Stimulated activated CD4-positive, alpha-beta T cell treated with anti-CD3 and anti-CD28 coated beads, Interleukin-4, amount 100 ng/mL, for 24 hours (primary cell): ENCODE data around the gene C19orf53.
"Not testable (repeated sequence)": the region's sequence is repeated elsewhere in the genome, so short reads cannot be mapped to it uniquely, and the experiment has no call there.

Source experiments
- DNase-seq: peaks from one replicate; pipeline ENCODE4 v3.0.0-alpha.2; 2020

C19orf53 gene

DNA sequence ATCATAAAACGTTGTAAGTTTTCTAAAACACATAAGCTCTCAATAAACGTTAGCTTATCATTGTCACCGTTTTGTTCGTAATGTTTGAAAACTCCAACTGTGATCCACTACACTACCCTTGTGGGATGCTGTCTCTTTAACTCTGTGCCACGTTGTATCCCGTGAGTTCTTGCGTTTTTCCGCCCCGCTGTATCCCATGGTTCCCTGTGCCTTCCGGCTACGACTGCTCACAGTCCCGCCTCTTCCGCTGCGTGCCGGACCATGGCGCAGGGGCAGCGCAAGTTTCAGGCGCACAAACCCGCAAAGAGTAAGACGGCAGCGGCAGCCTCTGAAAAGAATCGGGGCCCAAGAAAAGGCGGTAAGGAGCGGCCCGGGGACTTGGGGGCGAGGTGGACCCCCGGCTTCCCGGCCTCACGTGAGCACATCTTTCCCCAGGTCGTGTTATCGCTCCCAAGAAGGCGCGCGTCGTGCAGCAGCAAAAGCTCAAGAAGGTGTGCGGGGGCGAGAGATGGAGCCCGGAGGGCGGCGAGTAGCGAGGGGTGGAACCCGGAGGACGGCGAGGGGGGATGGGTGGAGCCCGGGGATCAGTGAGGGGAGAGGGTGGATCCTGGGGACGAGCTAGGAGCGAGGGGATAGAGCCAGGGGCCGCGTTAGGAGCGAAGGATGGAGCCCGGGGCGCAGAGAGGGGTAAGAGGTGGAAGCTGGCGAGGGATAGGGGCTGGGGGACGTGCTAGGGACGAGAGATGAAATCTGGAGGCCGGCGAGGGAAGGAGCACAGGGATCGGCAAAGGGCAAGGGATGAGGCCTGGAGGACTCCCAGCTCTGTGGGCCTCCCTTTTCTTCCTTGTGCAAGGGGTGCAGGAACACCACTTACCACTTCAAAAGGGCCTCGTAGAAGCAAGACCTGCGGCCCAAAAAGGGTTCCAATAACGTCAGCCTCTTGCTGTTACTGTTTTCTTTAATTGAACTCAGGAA is at the start of gene C19orf53:
Gene C19orf53 (plus strand): TSS at position 240 of the 975 bp plus-strand sequence. CDS start 22 bp downstream, at position 262.
- peak; percentile 91 for DNase-seq

DNA sequence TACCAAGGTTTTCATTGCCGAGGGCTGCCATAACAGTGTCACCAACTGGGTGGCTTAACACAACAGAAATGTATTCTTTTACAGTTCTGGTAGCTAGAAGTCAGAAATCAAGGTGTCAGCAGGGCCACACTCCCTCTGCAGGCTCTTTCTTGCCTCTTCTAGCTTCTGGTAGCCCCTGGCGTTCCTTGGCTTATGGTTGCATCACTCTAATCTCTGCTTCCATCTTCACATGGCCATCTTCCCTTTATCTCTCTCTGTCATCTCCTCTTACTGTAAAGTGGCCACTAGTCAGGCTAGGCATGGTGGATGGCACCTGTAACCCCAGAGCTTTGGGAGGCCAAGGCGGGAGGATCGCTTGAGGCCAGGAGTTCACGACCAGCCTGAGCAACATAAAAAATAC is 47.9 kb upstream of the C19orf53 start:
- no peak for DNase-seq

DNA sequence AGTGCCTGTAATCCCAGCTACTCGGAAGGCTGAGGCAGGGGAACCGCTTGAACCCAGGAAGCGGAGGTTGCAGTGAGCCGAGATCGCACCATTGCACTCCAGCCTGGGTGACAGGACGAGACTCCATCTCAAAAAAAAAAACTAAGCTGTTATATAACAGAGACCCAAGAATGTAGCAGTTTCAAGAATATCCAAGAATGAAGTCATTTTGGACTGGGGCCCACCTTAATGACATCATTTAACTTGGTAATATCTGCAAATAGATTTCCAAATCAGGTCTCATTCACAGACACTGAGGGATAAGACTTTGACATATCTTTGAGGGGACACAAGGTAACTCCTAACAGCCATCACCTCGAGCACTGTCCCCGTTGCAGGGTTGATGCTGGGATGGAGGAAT is 46.5 kb upstream of the C19orf53 start:
- DNase-seq: no peak

DNA sequence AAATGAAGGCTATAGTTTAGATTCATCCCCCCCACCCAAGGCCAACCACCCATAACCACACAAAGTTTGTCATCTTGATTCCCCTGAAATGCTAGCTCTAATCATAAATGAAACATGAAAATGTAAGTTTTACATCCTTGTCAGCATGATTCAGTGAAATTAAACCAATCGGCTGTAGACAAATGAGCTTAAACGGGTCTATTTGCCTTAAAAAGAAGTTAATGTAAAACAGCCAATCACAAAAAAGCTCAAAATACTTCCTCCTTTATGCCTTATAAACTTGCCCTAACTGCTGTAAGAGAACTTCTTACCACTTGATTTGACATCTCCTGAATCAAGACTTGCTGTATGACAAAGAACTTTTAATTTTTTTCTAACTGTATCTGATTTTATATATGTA is 44.4 kb upstream of the C19orf53 start:
- DNase-seq: no peak

DNA sequence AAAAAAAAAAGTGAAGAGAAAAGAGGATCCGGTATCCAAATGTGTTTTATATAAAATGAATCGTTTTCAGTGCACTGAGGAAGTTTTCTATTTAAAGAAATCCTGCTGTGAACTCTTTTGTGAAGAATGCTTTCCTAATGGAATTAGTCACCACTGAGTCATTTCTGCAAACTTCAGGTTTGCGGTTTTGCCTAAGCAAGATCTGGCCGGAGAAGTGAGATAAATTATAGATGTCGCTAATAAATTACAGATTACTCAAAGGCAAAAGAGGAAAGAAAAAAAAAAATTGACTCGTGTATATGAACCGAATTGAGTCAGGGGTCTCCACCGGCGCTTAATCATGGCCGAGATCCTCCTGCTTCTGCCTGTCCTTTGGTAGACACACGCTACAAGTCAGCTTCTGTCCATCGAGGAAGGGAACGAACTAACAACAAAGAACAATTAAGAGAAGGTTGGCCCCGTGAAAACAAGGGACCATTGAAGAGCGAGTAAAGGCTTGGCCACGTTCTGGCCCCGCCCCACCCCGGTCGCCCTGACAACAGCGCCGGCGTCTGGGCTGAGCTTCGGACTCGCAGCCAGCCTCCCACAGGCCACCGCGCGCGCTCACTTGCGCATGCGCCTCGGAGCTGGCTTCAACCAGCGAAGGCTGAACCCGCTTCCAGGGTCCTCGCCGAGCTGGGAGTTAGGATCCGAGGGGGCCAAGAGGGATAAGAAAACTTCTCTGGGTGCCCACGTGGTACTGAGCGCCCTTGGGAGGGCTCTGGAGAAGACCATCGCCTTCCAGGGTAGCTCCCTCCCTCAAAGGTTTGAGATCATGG is 42.9 kb upstream of the C19orf53 start:
- DNase-seq: peak; percentile 94

DNA sequence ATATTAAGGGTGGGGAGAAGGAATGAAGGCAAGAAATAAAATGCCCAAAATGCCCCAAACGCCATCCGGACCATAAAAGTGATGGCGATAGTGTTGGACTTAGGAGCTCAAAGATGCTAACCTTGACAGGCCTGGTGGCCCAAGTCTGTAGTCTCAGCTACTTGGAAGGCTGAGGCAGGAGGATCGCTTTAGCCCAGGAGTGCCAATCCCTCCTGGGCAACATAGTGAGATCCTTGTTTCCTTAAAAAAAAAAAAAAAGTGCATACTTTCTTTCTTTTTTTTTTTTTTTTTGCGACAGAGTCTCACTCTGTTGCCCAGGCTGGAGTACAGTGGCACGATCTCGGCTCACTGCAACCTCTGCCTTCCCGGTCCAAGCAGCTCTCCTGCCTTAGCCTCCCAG is 41.9 kb upstream of the C19orf53 start:
- DNase-seq: no peak

DNA sequence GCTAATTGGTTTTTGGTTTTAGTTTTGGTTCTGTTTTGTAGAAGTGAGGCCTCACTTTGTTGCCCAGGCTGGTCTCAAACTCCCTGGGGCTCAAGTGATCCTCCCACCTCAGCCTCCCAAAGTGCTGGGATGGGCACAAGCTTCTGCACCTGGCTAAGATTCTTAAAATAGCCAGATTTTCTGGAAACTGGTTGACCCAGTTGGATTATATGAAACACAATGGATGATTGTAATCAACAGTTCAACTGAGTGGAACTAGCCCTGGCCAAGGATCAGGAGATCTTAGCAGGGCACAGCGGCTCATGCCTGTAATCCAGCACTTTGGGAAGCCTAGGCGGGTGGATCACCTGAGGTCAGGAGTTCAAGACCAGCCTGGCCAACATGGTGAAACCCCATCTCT is 39.5 kb upstream of the C19orf53 start:
- no peak for DNase-seq

DNA sequence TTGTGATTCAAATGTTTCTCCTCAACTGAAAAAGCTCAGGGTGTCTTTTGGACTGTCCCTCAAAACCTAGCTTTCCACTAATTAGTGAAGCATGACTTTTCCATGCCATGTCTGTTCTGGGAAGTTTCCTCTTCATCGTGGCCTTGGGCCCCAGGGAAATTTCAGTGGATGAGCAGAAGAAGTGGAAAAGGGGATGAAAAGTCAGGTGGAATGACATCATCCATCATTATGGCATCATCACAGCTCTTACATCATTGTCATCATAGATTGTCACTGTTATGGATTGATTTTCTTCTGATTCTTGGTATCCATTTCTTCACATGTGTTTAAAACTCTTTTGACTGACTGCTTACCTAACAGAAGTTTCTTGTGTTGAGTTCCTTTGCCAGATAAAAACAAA is 36.2 kb upstream of the C19orf53 start:
- DNase-seq: no peak

DNA sequence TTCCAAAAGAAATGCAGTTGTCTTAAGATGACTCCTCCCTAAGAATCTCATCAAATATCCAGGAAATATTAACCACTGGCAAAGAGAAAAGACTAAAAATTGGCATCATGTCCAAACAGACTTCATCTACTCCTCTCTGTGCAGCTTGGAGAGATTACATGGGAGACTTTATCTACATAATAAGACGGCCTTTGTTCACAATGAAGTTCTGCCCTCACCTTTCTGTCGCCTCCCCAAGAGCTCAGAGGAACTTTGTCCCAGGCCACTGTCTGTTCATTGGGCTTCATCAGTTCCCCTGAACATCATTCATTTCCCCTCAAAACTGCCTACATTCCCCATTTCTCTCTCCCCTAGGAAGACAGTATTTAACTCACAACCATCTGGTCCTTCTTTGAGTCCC is 32.4 kb upstream of the C19orf53 start:
- DNase-seq: no peak

DNA sequence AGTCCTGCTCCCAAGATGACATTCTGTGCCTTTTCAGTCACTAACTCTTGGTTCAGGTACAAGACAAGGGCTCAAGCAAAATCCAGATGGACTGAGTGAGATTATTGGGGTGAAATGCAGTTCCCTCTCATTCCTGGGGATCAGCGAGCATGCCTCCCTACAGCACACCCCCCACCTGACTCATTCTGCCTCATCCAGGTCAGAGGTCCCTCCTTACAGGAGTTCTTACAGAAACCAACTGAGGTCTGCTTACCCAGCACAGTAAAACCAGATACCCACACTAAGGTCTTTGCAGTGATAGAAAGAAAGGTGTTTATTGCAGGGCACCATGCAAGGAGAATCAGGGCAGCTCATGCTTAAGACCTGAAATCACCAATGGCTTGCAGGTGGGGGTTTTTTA is 31.5 kb upstream of the C19orf53 start:
- DNase-seq: no peak

DNA sequence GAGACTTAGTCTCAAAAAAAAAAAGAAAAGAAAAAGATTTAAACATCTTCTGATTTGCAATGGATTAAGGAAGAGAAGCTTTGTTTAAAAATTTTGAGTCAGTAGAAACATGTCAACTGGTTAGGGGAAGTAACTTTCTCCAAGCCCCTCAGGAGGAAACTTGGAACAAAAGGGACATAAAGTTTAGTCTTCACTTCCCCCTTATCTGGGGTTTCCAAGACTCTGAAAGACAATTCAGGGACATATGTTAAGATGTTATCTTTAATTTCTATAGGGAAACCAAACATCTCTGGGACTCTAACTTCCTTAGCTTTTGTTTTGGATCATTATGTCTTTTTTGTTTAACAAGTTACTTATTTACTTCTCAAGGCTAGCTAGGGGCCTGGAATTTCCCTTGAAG is 30.1 kb upstream of the C19orf53 start:
- DNase-seq: no peak

DNA sequence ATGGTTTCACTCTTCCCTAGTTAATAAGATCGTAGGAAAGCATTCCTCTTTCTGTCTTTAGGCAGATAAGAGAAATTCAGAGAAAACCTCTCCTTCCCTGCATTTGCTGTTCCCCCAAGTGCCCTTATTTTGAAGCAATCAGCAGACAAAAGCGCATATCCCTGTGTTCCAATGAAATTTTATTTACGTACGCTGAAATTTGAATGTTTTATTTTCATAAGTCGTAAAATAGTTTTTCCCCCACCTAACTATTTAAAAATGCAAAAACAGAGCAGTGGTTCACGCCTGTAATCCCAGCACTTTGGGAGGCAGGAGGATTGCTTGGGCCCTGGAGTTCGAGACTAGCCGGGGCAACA is 27.2 kb upstream of the C19orf53 start:
- DNase-seq: no peak

DNA sequence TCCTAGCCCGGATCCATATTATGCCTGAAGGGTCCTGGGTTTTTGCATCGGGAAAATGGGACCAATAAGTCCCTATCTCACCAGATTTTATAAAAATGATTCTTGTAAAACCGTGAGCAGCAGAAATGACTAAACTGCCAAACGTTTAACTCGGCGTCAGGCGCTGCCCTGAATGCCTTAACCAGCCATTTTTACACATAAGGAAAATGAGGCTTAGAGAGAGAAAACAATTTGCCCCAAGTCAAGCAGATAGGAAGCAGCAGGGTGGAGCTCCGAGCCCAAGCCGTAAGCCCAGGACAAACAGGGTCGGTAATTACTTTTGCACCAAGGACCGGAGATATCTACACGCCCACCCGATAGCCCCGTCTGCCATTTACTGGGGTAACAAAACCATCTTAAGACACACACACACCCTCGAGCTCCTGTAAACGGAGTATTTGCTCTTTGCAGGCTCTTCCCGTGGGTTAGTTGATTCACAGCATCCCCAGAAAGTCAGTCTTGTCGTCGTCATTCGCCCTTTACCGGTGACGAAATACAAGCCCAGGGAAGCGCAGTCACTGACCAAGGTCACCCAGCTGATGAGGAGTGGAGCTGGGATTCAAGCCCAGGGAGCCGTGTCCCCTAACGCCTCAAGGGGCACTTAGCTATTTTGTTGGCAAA is 26.0 kb upstream of the C19orf53 start:
- DNase-seq: peak; percentile 6

DNA sequence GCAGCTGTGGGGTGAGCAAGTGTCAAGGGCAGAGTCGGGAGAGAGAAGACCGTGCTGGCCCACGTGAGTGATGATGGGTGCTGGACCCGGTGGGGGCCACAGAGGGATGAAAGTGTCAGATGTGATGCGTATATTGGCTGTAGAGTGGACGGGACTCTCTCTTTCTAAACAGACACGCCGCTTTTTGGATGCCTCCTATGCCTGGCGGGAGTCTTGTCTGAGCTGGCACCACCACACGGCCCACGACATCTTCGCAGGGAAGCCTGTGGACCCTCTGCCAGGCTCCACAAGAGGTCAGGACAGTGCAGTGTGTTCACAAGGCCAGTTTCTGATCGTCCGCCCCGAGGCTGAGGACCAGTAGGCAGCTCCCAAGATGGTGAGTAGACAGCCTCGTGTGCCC is 22.8 kb upstream of the C19orf53 start:
- DNase-seq: no peak

DNA sequence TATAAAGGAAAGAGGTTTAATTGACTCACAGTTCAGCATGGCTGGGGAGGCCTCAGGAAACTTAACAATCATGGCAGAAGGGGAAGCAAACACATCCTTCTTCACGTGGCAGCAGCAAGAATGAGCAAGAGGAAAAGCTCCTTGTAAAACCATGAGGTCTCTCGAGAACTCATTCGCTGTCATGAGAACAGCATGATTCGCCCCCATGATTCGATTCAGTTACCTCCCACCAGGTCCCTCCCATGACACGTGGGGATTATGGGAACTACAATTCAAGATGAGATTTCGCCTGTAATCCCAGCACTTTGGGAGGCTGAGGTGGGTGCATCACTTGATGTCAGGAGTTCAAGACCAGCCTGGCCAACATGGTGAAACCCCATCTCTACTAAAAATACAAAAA is 20.6 kb upstream of the C19orf53 start:
- not testable (repeated sequence) for DNase-seq

DNA sequence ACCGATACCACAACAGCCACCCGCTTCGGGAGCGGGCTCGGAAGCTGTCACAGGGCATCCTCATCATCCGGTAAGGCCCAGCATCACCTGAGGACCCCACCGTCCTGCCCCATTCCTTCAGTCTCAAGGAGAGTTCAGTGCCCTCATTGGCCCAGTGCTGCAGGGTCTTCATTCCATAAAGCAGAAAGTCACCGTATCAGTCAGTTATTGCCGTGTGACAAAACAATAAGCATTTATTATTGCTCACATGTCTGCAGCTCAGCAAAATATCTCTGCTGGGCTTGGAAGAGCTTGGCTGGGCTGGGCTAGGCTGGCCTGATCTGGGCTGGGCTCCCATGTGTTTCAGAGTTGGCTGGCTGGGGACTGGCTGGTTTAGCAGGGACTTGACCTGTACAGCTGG is 18.0 kb upstream of the C19orf53 start:
- DNase-seq: no peak

DNA sequence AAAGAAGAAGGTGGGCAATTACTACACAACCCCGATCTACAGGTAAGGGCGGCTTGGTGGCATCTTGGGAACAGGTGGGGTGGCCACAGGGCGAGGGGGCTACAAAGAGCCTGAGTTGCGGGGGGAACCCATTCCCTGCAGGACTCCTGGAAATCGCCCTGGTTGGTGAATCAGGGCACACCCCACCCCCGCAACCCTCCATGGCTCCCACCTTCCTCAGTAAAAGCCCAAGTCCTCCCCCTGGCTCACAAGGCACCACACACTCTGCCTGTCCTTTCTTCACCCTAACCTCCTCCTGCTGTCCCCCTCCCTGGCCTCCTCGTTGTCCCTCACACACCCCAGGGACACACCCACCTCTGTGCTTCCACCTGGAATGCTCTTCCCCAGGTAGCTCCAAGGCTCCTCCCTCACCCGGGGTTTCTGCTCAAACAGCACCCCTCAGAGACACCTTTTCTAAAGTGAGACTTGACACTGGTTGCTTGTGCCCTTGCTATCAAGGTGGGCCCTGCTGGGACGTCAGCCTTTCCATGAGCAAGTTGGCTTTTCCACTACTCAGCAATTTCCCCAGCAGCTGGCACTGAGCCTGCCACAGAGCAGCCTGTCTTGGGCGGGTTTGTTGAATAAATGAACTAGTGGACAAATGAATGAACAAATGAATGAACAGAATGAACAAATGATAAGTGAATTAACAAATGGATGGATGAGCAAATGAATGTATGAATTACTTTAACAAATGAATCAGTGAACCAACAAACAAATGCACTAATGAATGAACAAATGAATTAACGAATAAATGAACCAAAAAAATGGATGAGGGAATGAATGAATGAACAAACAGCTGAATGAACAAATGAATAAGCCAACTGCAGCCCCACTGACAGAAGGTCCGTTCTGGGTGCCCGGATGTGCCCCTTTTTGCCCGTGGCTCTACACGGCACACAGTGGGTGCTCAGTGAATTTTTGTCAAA is 16.2 kb upstream of the C19orf53 start:
- no peak for DNase-seq

DNA sequence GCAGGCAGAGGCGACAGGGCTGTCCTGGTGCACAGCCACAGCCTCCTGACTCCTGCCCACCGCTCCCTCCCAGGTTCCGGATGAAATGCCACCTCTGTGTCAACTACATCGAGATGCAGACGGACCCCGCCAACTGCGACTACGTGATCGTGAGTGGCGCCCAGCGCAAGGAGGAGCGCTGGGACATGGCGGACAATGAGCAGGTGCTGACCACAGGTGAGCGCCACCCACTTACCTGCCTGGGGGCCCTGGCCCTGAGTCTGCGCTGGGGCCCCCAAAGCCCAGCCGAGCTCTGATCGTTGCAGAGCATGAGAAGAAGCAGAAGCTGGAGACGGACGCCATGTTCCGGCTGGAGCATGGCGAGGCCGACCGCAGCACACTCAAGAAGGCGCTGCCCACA is 15.5 kb upstream of the C19orf53 start:
- no peak for DNase-seq

DNA sequence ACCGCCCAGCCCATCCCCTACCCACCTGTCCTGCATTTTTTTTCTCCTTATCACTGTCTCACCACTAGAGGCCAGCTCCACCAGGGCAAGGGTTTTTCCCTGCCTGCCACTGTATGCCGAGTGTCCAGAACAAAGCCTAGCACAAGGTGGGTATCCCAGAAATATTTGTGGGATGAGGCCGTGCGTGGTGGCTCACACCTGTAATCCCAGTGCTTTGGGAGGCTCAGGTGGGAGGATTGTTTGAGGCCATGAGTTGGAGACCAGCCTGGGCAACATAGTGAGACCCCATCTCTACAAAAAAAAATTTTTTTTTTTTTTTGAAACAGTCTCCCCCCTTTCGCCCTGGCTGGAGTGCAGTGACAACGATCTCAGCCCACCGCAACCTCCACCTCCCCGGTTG is 12.8 kb upstream of the C19orf53 start:
- no peak for DNase-seq

DNA sequence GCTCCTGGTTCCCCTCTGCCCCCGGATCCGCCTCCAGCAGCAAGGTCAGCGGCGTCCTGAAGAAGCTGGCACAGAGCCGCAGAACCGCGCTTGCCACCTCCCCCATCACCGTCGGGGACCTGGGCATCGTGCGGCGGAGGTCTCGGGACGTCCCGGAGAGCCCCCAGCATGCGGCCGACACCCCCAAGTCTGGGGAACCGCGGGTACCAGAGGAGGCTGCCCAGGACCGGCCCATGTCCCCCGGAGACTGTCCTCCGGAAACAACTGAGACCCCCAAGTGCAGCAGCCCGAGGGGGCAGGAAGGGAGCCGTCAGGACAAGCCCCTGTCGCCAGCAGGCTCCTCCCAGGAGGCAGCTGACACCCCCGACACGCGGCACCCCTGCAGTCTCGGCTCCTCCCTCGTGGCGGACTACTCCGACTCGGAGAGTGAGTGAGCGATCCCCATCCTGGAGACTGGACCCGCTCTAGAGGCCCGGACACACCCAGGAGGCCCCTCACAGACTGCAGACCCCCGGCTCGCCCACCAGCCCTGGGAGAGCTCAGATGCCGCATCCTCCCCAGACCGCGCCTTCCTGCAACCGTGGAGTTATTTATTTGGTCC is 11.5 kb upstream of the C19orf53 start:
- DNase-seq: no peak

DNA sequence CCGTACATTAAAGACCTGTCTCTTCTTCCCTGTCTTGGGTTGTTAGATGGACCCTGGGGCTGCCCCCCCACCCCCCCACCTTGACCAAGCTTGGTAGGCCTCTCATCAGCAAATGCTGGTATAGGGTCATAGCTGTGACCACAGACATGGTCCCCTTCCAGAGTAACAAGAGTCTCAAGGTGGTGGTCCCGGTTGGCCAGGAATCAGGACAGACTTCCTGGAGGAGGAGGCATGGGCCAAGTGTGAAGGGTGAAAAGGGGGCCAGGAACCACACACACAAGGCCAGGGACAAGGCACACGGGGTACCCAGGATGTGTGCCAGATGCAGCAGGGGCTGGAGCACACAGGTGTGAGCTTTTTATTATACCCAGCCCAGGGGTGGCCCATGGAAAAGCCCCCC is 11.0 kb upstream of the C19orf53 start:
- no peak for DNase-seq
